ENCODE results near the gene TGFBR1. TPM values are rescaled to one million over a fixed set of nuclear protein-coding genes. Genes with fewer than 3 reads are reported as not detected.

The TGFBR1 gene
- polyA plus RNA-seq, 1 of the 3 experiments (the other 2 are of a cell fraction): 15.3 TPM

DNA sequence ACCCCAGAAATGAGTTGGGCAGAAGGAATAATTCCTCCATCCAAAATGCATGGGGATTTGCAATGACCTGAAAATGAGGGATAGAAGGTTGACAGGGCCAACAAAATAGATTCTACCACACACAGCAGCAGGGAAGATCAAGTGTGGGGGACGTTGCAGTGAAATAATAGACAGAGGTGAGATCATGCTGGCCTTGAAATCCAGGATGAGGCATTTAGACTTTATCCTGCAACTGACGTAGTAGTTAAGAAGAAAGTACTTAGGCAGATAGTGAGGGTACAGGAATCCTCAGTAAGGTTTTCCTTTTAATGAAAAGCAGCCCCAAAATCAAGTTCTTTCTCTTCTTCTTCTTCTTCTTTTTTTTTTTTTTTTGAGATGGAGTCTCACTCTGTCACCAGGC is 31.6 kb upstream of the TGFBR1 start:
- H3K27me3 ChIP-seq (ENCODE audit: insufficient read depth): no peaks in the 10 kb centered on the region
- TF ChIP-seq, protein P1, sequence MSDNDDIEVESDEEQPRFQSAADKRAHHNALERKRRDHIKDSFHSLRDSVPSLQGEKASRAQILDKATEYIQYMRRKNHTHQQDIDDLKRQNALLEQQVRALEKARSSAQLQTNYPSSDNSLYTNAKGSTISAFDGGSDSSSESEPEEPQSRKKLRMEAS (IDR thresholded peaks at IDR 0.05; ENCODE audit: low read depth): no peak
- no peak for TF ChIP-seq MEF2A (IDR thresholded peaks at IDR 0.05; ENCODE audit: borderline replicate concordance, low read depth)
- TF ChIP-seq TCF12 (IDR thresholded peaks at IDR 0.05): no peak
- TF ChIP-seq YY1 (IDR thresholded peaks at IDR 0.05; ENCODE audit: low read depth): no peak
- no peak for TF ChIP-seq FOSL2 (IDR thresholded peaks at IDR 0.05; ENCODE audit: borderline replicate concordance, low read depth)
- TF ChIP-seq, protein P2, sequence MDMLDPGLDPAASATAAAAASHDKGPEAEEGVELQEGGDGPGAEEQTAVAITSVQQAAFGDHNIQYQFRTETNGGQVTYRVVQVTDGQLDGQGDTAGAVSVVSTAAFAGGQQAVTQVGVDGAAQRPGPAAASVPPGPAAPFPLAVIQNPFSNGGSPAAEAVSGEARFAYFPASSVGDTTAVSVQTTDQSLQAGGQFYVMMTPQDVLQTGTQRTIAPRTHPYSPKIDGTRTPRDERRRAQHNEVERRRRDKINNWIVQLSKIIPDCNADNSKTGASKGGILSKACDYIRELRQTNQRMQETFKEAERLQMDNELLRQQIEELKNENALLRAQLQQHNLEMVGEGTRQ (IDR thresholded peaks at IDR 0.05; ENCODE audit: borderline replicate concordance, low read depth, low read length): no peak
- no peak for TF ChIP-seq EZH2phosphoT487 (IDR thresholded peaks at IDR 0.05; ENCODE audit: borderline replicate concordance, low read depth)
- no peak for TF ChIP-seq SIN3A (IDR thresholded peaks at IDR 0.05; ENCODE audit: borderline replicate concordance, low read depth, low read length)
- no peak for TF ChIP-seq CHD2 (IDR thresholded peaks at IDR 0.05; ENCODE audit: low read length, partially characterized antibody)
- no peak for TF ChIP-seq JUND (IDR thresholded peaks at IDR 0.05)
- TF ChIP-seq IRF3 (IDR thresholded peaks at IDR 0.05; ENCODE audit: low read depth, low read length): no peak
- no peak for TF ChIP-seq EP300 (IDR thresholded peaks at IDR 0.05; ENCODE audit: borderline replicate concordance in 1 of 2, low read depth in 1 of 2, low read length in 1 of 2)
- TF ChIP-seq FOXJ3 (CRISPR knock-in tag; IDR thresholded peaks at IDR 0.05): no peak
- H3K27ac ChIP-seq (ENCODE audit: low read depth in 2 of 2, low read length in 1 of 2): no peak overlapping the region
- H3K36me3 ChIP-seq (replicated peaks in 1 of 2; ENCODE audit: control insufficient read depth in 1 of 2, insufficient read depth in 2 of 2, low read length in 1 of 2): no peaks in the 10 kb centered on the region
- H3K9ac ChIP-seq: no peak overlapping the region
- DNase-seq: no peak
- H3K4me3 ChIP-seq (ENCODE audit: low read depth in 2 of 2, low read length in 1 of 2): no peak overlapping the region
- H3F3A ChIP-seq (replicated peaks; ENCODE audit: insufficient read depth): peaks cover 9% of the 10 kb centered on the region
- no peaks in the 10 kb centered on the region for H3K79me2 ChIP-seq (ENCODE audit: insufficient read depth)
- ChIA-PET POLR2A (no interaction called here), CTCF (no interaction called here)
- no peak overlapping the region for H3K4me2 ChIP-seq
- WGBS (ENCODE audit: low lambda C conversion rate): 49% methylated on average over 2 of the region's 2 CpGs
- no peak overlapping the region for H2AFZ ChIP-seq (ENCODE audit: low read depth)
- no peaks in the 10 kb centered on the region for H4K20me1 ChIP-seq (ENCODE audit: insufficient read depth)
- no peaks in the 10 kb centered on the region for H3K9me3 ChIP-seq
- H3K4me1 ChIP-seq (ENCODE audit: control insufficient read depth in 1 of 2, insufficient read depth in 2 of 2, low read depth in 1 of 2, low read length in 1 of 2): peaks cover 0 to 32% of the 10 kb centered on the region in 2 experiments; a peak in 1 of 4 replicates
- no peaks in the 10 kb centered on the region for H3K9me2 ChIP-seq

GRCh38 chr9:99073985-99074901 is 30.7 kb upstream of the TGFBR1 start:
- H3K4me2 ChIP-seq: no peak overlapping the region
- H3K4me3 ChIP-seq (ENCODE audit: low read depth in 2 of 2, low read length in 1 of 2): no peak overlapping the region
- H3K9me3 ChIP-seq: no peaks in the 10 kb centered on the region
- H3F3A ChIP-seq (replicated peaks; ENCODE audit: insufficient read depth): peaks cover 9% of the 10 kb centered on the region
- no peaks in the 10 kb centered on the region for H3K36me3 ChIP-seq (replicated peaks in 1 of 2; ENCODE audit: control insufficient read depth in 1 of 2, insufficient read depth in 2 of 2, low read length in 1 of 2)
- CTCF ChIA-PET: no interaction called here
- 67% methylated on average over 8 of the region's 8 CpGs for WGBS (ENCODE audit: low lambda C conversion rate)
- no peaks in the 10 kb centered on the region for H3K27me3 ChIP-seq (ENCODE audit: insufficient read depth)
- H3K4me1 ChIP-seq (ENCODE audit: control insufficient read depth in 1 of 2, insufficient read depth in 2 of 2, low read depth in 1 of 2, low read length in 1 of 2): peaks cover 0 to 30% of the 10 kb centered on the region in 2 experiments; a peak in 1 of 4 replicates
- no peaks in the 10 kb centered on the region for H3K9me2 ChIP-seq
- no peak for DNase-seq
- POLR2A ChIA-PET: no interaction called here
- no peaks in the 10 kb centered on the region for H4K20me1 ChIP-seq (ENCODE audit: insufficient read depth)
- H3K27ac ChIP-seq (ENCODE audit: low read depth in 2 of 2, low read length in 1 of 2): no peak overlapping the region
- no peak overlapping the region for H2AFZ ChIP-seq (ENCODE audit: low read depth)
- no peak overlapping the region for H3K9ac ChIP-seq
- no peaks in the 10 kb centered on the region for H3K79me2 ChIP-seq (ENCODE audit: insufficient read depth)
- TF ChIP-seq ZBTB33 (IDR thresholded peaks at IDR 0.05; ENCODE audit: borderline replicate concordance, low read depth): no peak
- TF ChIP-seq SIN3A (IDR thresholded peaks at IDR 0.05; ENCODE audit: borderline replicate concordance, low read depth, low read length): no peak
- TF ChIP-seq POLR2AphosphoS5 (IDR thresholded peaks at IDR 0.05; ENCODE audit: low read depth, low read length): no peak
- TF ChIP-seq NFIC (IDR thresholded peaks at IDR 0.05; ENCODE audit: borderline replicate concordance): no peak
- no peak for TF ChIP-seq CHD2 (IDR thresholded peaks at IDR 0.05; ENCODE audit: low read length, partially characterized antibody)
- TF ChIP-seq FOXM1 (IDR thresholded peaks at IDR 0.05; ENCODE audit: low read depth): no peak
- no peak for TF ChIP-seq ELF1 (IDR thresholded peaks at IDR 0.05)
- no peak for TF ChIP-seq RAD21 (IDR thresholded peaks at IDR 0.05; ENCODE audit: low read length)
